H1 (cell line): Measurements from ENCODE around the gene KPNA3. TPM values are rescaled to one million over a fixed set of nuclear protein-coding genes. Genes with fewer than 3 reads are reported as not detected.

Source experiments
- ATF2 ChIP-seq: IDR thresholded peaks from 2 replicates; pipeline ENCODE4 v1.6.1; 2012; ENCODE audit warnings: low read length, inconsistent platforms
- CHD7 ChIP-seq: fragments of 300-600 bp; sonication (generic); IDR thresholded peaks from 2 replicates; pipeline ENCODE4 v1.7.1; 2012; ENCODE audit warnings: low read length, moderate library complexity, mild to moderate bottlenecking, inconsistent platforms; ENCODE audit not compliant: insufficient replicate concordance
- E2F6 ChIP-seq: IDR thresholded peaks from 2 replicates; pipeline ENCODE4 v1.6.1; 2012; ENCODE audit warnings: inconsistent platforms
- RBBP5 ChIP-seq: IDR thresholded peaks from 2 replicates; pipeline ENCODE4 v1.7.1; 2012; ENCODE audit warnings: low read depth, mild to moderate bottlenecking, inconsistent platforms, low read length, moderate library complexity, borderline replicate concordance
- RFX5 ChIP-seq: IDR thresholded peaks from 2 replicates; pipeline ENCODE4 v1.6.1; 2011; ENCODE audit warnings: low read depth, low read length, improper control_type of control experiment, borderline replicate concordance
- USF2 ChIP-seq: IDR thresholded peaks from 2 replicates; pipeline ENCODE4 v1.6.1; 2011; ENCODE audit warnings: low read length, improper control_type of control experiment
- ZNF274 ChIP-seq: IDR thresholded peaks from 2 replicates; pipeline ENCODE4 v1.7.0; 2012; ENCODE audit warnings: low read length, borderline replicate concordance; ENCODE audit errors: extremely low read depth
- polyA plus RNA-seq, 7 experiments: library from polyadenylated mRNA; depleted of rRNA in 3 of 7; stranded (reverse) in 5 of 7; unstranded in 2 of 7; fragments of >200 nt in 5 of 7; fragments of 200-250 nt in 2 of 7; gene quantifications; 1 replicate in 5 of 7; 2 replicates in 1 of 7; 4 replicates in 1 of 7; pipeline versions ENCODE4 v1.2.1 to v1.2.3, GENCODE V29; 2011 to 2013; ENCODE audit warnings: missing spikeins in 2 of 7, mixed read lengths in 2 of 7
- total RNA-seq: library from RNA; stranded (reverse); fragmentation: NEBNext Ultra II Directional; extraction: Animal tissue kit (Norgen Biotek cat#: 25700); gene quantifications from 2 replicates; pipeline ENCODE4 v1.2.1, GENCODE V29; 2021

The KPNA3 gene
- total and polyA plus RNA-seq, 2 of the 8 experiments (the other 6 are each of a cell fraction or from before 2014, with no cell fraction given), result 21.4 to 63.2 TPM

- TF ChIP-seq CHD7 (no peak), E2F6 (no peak), ATF2 (no peak), RFX5 (no peak), USF2 (no peak), ZNF274 (no peak), RBBP5 (no peak)
Observed at GRCh38 chr13:49830721-49831120, 38.2 kb upstream of the KPNA3 start (continued).
